ENCODE data around the gene ID4.

The ID4 gene

GRCh38 chr6:19838442-19839236 lies 1.5 kb downstream of the ID4 start:
- DNase-seq (ENCODE audit: low read depth, low spot score), result peak; percentile 29
- peak overlapping the region; percentile 64 for H3K4me3 ChIP-seq (ENCODE audit: low read depth, low read length)
- in situ Hi-C loops (cut with HindIII; ENCODE audit: low sequenced_read_pairs), result no loop called here
- no peak for TF ChIP-seq CTCF (IDR thresholded peaks at IDR 0.05; ENCODE audit: low read depth, low read length)

DNA sequence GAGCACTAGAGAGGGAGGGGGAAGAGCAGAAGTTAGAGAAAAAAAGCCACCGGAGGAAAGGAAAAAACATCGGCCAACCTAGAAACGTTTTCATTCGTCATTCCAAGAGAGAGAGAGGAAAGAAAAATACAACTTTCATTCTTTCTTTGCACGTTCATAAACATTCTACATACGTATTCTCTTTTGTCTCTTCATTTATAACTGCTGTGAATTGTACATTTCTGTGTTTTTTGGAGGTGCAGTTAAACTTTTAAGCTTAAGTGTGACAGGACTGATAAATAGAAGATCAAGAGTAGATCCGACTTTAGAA lies 2.0 kb downstream of the ID4 start:
- H3K4me3 ChIP-seq (ENCODE audit: low read depth, low read length), result peak overlapping the region; percentile 64
- no peak for TF ChIP-seq CTCF (IDR thresholded peaks at IDR 0.05; ENCODE audit: low read depth, low read length)
- DNase-seq (ENCODE audit: low read depth, low spot score), result no peak
- in situ Hi-C loops (cut with HindIII; ENCODE audit: low sequenced_read_pairs), result no loop called here

DNA sequence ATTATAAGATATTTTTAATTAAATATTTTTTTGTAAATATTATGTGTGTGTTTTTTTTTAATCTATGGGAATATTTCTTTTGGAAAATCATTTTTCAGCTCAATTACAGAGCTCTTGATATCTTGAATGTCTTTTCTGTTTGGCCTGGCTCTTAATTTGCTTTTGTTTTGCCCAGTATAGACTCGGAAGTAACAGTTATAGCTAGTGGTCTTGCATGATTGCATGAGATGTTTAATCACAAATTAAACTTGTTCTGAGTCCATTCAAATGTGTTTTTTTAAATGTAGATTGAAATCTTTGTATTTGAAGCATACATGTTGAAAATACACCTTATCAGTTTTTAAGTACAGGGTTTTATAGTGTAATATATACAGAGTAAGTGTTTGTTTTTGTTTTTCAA lies 2.6 kb downstream of the ID4 start:
- no peak overlapping the region for H3K4me3 ChIP-seq (ENCODE audit: low read depth, low read length)
- DNase-seq (ENCODE audit: low read depth, low spot score), result no peak
- in situ Hi-C loops (cut with HindIII; ENCODE audit: low sequenced_read_pairs), result no loop called here

GRCh38 chr6:19841181-19841580 lies 4.0 kb downstream of the ID4 start:
- H3K4me3 ChIP-seq (ENCODE audit: low read depth, low read length), result no peak overlapping the region
- in situ Hi-C loops (cut with HindIII; ENCODE audit: low sequenced_read_pairs), result no loop called here
- no peak for TF ChIP-seq CTCF (IDR thresholded peaks at IDR 0.05; ENCODE audit: low read depth, low read length)
- no peak for DNase-seq (ENCODE audit: low read depth, low spot score)

More for the DNA sequence above, 2.6 kb downstream of the ID4 start:
- no peak for TF ChIP-seq CTCF (IDR thresholded peaks at IDR 0.05; ENCODE audit: low read depth, low read length)

- in situ Hi-C loops (cut with HindIII; ENCODE audit: low sequenced_read_pairs), result no loop called here
- TF ChIP-seq CTCF (IDR thresholded peaks at IDR 0.05; ENCODE audit: low read depth, low read length), result no peak
- DNase-seq (ENCODE audit: low read depth, low spot score), result no peak
- no peak overlapping the region for H3K4me3 ChIP-seq (ENCODE audit: low read depth, low read length)
Measured at GRCh38 chr6:19842030-19842615, 5.0 kb downstream of the ID4 start.

- in situ Hi-C loops (cut with HindIII; ENCODE audit: low sequenced_read_pairs), result no loop called here
- no peak for TF ChIP-seq CTCF (IDR thresholded peaks at IDR 0.05; ENCODE audit: low read depth, low read length)
Measured at GRCh38 chr6:19844689-19845088, 7.5 kb downstream of the ID4 start.

More at GRCh38 chr6:19844689-19845088, 7.5 kb downstream of the ID4 start:
- no peak overlapping the region for H3K4me3 ChIP-seq (ENCODE audit: low read depth, low read length)
- no peak for DNase-seq (ENCODE audit: low read depth, low spot score)

All from astrocyte of the spinal cord (primary cell).